HG03045 (cell line): ENCODE results near the gene RDX.

Experiments used
- ATAC-seq: cut with Tn5 transposase; IDR thresholded peaks from one replicate; pipeline ENCODE4 v1.9.1; 2021; ENCODE audit warnings: mild to moderate bottlenecking, moderate library complexity; ENCODE audit not compliant: unreplicated experiment

The RDX gene

GRCh38 chr11:110296226-110297075, at the start of gene RDX:
TSS of gene RDX (minus strand) at chr11:110296614. CDS start at chr11:110279692, 16,922 bp downstream.
- ATAC-seq = peak; percentile 76

DNA sequence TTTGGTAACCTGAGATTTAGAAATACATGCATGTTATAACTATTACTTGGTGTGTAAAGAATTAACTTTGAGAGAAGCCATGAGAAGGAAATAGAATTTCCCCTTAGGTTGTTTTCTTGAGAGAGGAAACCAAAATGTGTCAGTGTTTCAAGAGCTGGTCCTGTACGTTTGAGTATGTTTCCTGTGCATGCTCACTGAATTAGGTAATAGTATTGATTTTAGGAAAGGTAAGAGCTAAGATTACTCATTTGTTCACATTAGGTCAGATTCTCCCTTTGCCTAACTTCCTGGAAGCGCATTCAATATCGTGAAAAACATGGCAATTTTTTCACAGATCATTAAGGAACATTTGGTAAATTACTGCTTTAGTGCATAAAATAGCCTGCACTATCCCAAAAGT, 49.3 kb upstream of the RDX start:
- no peak for ATAC-seq

DNA sequence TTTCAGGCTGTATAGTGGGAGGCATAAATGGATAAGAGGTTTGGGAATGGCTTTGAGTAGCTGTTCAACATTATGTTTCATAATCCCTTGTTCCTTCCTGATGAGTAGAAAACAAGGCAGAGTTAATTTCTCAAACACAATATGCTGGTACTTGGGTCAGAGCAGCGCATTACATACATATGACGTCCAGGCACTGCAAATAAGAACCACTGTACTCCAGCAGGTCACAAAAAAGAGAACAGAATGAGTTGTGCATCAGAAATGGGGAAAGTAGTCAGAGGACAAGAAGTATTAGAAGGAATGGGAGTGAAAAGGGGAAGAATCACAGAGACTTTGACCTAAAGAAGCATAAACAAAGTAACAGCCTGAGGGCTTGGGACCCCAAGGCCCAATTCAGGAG, 44.0 kb upstream of the RDX start:
- no peak for ATAC-seq

DNA sequence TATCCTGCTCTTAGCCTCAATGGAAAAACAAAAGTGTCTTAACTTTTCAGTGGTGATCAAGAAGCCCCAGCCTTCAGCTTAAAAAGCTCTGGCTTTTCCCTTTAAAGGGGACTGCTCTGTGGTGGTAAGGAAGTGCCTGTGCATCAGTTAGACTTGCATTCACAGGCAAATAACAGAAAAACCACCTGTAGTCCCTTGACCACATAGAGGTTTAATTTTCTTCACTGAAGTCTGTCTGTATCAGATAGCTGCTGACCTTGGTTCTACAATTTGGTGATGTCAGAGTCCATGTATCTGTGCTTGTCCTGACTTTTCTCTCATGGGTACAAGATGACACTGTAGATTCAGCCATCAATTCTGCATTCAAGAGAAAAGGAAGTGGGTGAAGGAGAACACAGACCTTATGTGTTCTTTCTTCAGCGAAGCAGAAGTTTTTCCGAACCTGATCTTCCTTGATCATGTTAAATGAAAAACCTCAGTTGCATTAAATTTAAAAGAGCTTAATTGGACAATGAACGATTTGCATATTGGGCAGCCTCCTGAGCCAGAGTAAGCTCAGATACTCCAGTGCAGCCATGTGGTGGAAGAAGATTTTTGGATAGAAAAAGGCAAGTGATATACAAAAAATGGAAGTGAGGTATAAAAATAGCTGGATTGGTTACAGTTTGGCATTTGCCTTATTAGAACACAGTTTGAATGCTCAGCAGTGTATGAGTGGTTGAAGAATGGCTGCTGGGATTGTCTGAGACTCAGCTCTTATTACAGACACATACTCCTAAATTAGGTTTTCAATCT, 43.2 kb upstream of the RDX start:
- ATAC-seq = no peak

- ATAC-seq = no peak
These were observed 42.3 kb upstream of the RDX start for GRCh38 chr11:110338684-110339083.

DNA sequence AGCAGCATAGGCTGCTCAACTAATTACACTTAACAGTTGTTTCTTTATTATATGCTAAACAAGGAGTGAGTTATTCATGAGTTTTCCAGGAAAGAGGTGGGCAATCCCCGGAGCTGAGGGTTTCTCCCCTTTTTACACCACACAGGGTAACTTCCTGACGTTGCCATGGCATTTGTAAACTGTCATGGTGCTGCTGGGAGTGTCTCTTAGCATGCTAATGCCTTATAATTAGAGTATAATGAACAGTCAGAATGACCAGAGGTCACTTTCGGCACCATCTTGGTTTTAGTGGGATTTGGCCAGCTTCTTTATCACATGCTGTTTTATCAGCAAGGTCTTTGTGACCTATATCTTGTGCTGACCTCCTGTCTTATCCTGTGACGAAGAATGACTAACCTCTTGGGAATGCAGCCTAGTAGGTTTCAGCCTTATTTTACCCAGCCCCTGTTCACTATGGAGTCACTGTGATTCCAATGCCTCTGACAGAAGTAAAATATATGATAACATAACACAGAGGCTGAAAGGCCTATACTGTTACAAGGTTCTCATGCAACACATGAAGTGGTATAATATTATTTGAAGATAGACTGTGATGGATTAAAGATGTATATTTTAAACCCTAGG, 41.3 kb upstream of the RDX start:
- ATAC-seq = peak; percentile 59

- no peak for ATAC-seq
These were observed 39.6 kb upstream of the RDX start for GRCh38 chr11:110336054-110336453.

- no peak for ATAC-seq
These were observed 38.9 kb upstream of the RDX start for GRCh38 chr11:110335358-110335757.

GRCh38 chr11:110331626-110332025, 35.2 kb upstream of the RDX start:
- ATAC-seq = no peak

GRCh38 chr11:110329445-110329844, 33.0 kb upstream of the RDX start:
- ATAC-seq = no peak

DNA sequence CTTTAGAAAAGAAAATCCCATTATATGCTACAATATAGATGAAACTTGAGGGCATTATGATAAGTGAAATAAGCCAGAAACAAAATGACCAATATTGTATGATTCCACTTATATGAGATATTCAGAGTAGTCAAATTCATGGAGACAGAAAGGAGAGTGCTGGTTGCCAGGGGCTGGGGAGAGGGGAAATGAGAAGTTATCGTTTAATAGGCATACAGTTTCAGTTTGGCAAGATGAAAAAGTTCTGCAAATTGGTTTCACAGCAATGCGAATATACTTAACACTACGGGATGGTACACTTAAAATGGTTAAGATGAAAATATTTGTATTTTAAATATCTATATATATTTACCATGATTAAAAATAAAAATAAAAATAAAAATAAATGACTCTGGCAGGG, 31.1 kb upstream of the RDX start:
- no peak for ATAC-seq

GRCh38 chr11:110323786-110324185, 27.4 kb upstream of the RDX start:
- ATAC-seq = no peak

DNA sequence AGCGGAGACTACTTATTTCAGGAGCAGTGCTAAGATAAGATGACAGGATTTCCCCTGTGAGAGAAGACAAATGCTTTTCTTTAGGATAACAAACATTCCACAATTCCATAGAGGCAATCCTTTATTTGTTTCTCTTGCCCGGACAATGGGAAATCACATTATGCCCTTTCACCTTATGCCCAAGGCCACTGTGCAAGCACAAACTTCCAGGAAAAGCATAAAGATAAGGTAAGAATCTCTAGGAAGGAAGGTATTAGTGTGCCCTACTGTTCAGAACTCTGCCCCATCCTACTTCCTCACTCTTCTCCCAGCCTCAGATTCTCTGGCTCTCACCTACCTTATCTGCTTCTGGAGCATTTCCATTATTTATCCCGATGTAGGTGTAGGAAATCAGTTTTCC, 23.1 kb upstream of the RDX start:
- no peak for ATAC-seq

GRCh38 chr11:110318638-110319404, 22.4 kb upstream of the RDX start:
- ATAC-seq = no peak

DNA sequence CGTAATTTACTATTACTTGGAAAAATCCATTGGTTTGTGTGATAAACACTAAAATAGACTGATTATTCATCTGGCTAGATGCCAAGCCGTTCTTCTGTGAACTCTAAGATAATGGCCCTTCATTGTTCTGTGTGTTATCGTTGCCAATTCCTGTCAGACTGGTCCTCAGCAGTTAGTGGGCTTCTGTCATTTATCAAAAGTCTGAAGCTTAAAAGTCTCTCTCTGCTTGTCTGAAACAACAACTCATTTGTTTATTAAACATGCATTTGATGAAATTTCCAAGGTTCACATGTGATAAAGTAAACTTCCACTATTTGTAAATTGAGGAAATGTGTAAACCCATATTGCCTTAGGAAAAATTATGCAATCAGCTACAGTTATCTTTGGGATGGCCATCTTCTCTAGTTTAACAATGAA, 21.1 kb upstream of the RDX start:
- no peak for ATAC-seq

DNA sequence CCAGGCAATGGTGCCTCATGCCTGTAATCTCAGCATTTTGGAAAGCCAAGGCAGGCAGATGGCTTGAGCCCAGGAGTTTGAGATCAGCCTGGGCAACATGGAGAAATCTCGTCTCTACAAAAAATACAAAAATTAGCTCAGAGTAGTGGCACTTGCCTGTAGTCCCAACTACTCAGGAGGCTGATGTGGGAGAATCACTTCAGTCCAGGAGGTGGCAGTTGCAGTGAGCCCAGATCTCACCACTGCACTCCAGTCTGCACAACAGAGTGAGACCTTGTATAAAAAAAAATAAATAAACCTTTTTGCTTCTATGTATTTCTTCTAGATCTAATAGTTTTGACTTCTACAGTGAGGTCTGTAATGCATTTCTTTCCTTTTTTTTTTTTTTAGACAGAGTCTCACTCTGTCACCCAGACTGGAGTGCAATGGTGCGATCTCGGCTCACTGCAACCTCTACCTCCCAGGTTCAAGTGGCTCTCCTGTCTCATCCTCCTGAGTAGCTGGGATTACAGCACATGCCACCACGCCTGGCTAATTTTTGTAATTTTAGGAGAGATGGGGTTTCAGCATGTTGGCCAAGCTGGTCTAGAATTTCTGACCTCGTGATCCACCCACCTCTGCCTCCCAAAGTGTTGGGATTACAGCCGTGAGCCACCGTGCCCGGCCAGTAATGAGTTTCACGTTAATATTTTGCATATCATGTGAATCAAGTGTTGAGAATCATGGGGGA, 18.1 kb upstream of the RDX start:
- ATAC-seq = no peak

GRCh38 chr11:110312670-110313069, 16.3 kb upstream of the RDX start:
- ATAC-seq = no peak

GRCh38 chr11:110311783-110312579, 15.6 kb upstream of the RDX start:
- ATAC-seq = no peak

DNA sequence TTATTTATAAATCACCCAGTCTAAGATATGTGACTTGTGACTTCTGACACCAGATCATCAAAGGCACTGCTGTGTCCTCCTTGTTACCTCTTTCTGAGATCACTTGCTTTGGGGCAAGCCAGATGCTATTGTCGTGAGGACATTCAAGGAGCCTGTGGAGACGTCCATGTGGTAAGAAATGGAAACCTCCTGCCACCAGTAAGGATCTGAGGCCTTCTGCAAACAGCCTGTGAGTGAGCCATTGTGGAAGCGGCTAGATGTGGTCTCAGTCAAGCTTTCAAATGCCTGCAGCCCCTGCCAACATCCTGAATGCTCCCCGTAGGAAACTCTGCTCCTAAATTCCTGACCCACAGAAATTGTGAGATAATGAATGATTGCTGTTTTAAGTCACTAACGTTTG, 11.7 kb upstream of the RDX start:
- ATAC-seq = no peak
